Aorta (tissue), 5 donors: Measurements from ENCODE around the gene IGSF22. TPM values are rescaled to one million over a fixed set of nuclear protein-coding genes. Genes with fewer than 3 reads are reported as not detected.
"Not testable (repeated sequence)": the region's sequence is repeated elsewhere in the genome, so short reads cannot be mapped to it uniquely, and the experiment has no call there.

ENCODE experiments used
- ATAC-seq: fragments of 200-7000 bp; cut with Tn5 transposase; one replicate; pipeline ENCODE4 v1.9.1; 2022; ENCODE audit warnings: moderate library complexity; ENCODE audit not compliant: low FRiP score
- DNase-seq, 2 donors: peaks; one replicate each; pipeline ENCODE4 v3.0.0-alpha.2; 2020
- H3K27ac ChIP-seq, 2 donors: one replicate each; pipeline ENCODE4 v1.5.1; 2013; ENCODE audit warnings: low read length in 2 of 2, mild to moderate bottlenecking in 2 of 2, moderate library complexity in 2 of 2, control low read depth in 1 of 2, inconsistent platforms in 1 of 2, low read depth in 1 of 2
- H3K27me3 ChIP-seq, 2 donors: one replicate each; pipeline ENCODE4 v1.6.1; 2013; ENCODE audit warnings: control low read depth in 1 of 2, low read length in 1 of 2, mild to moderate bottlenecking in 1 of 2, moderate library complexity in 1 of 2; ENCODE audit not compliant: insufficient read depth in 2 of 2, control insufficient read depth in 1 of 2
- H3K36me3 ChIP-seq, 2 donors: one replicate each; pipeline ENCODE4 v1.6.1; 2013; ENCODE audit warnings: control low read depth in 1 of 2, low read length in 1 of 2, mild to moderate bottlenecking in 1 of 2; ENCODE audit not compliant: insufficient read depth in 2 of 2, control insufficient read depth in 1 of 2
- H3K4me1 ChIP-seq, 2 donors: one replicate each; pipeline ENCODE4 v1.6.1; 2013; ENCODE audit warnings: low read length in 2 of 2, control low read depth in 1 of 2, mild to moderate bottlenecking in 1 of 2, moderate library complexity in 1 of 2; ENCODE audit not compliant: insufficient read depth in 2 of 2, control insufficient read depth in 1 of 2
- H3K4me3 ChIP-seq, 2 donors: one replicate each; pipeline ENCODE4 v1.5.1; 2013; ENCODE audit warnings: low read length in 2 of 2, control low read depth in 1 of 2, mild to moderate bottlenecking in 1 of 2
- H3K9me3 ChIP-seq: one replicate; pipeline ENCODE4 v1.6.1; 2013; ENCODE audit warnings: mild to moderate bottlenecking, low read length; ENCODE audit not compliant: control insufficient read depth
- WGBS, 2 donors: extraction: QIAGEN DNeasy Blood & Tissue Kit; methylation state at CpG; one replicate each; pipeline ENCODE4 v1.1.7; 2013; 5-methylcytosine and 5-hydroxymethylcytosine counted together
- intact Hi-C, 2 donors: fragments of 100-400 bp; cut with DNase I; formaldehyde crosslinking; loops; one replicate each; pipeline versions ENCODE4 v1.14.2 to v1.15.0; 2022
- polyA plus RNA-seq, 2 donors: library from polyadenylated mRNA; stranded (reverse); fragments of 200-250 nt; gene quantifications; one replicate each; pipeline ENCODE4 v1.2.3, GENCODE V29; 2013
- total RNA-seq, 2 donors: library from RNA; stranded (reverse); fragmentation: NEBNext Ultra II Directional; extraction: Animal tissue kit (Norgen Biotek cat#: 25700); gene quantifications; one replicate each; pipeline ENCODE4 v1.2.1, GENCODE V29; 2021
- donor health status: healthy with polysubstance abuse.
- donor health status: Bipolar disorder and iron deficiency.
- donor health status: DM: no; HTN: no; CAD: no.
- donor health status: DM: no; HTN: no; CAD: no.
- donor health status: DM: yes; HTN: yes; CAD: no.

Gene IGSF22
- total and polyA plus RNA-seq, 4 donors = 0.30 to 0.58 TPM; not detected in 2

GRCh38 chr11:18672209-18672608, 53.8 kb downstream of the IGSF22 start:
- ATAC-seq, H3K27me3 ChIP-seq, H3K4me3 ChIP-seq, intact Hi-C loops, DNase-seq, H3K36me3 ChIP-seq, H3K27ac ChIP-seq, H3K9me3 ChIP-seq, H3K4me1 ChIP-seq: not testable (repeated sequence)
- 75 to 79% methylated on average over 7 of the region's 7 CpGs for WGBS, 2 donors

- no peaks in the 10 kb centered on the region for H3K36me3 ChIP-seq
- no peak for ATAC-seq
- DNase-seq = no peak
Measured at GRCh38 chr11:18671246-18671645, 54.7 kb downstream of the IGSF22 start.

GRCh38 chr11:18669711-18670110, 56.3 kb downstream of the IGSF22 start:
- Histone ChIP-seq H3K27ac (no peak overlapping the region), H3K4me1 (no peaks in the 10 kb centered on the region), H3K27me3 (no peaks in the 10 kb centered on the region), H3K36me3 (no peaks in the 10 kb centered on the region), H3K4me3 (no peak overlapping the region), H3K9me3 (no peaks in the 10 kb centered on the region)
- intact Hi-C loops = no loop called here
- ATAC-seq (no peak), DNase-seq (peak in 1 of 2 donors; percentile 54)
- 74% methylated on average over 4 of the region's 4 CpGs for WGBS, 2 donors

More at GRCh38 chr11:18671246-18671645, 54.7 kb downstream of the IGSF22 start:
- intact Hi-C loops = no loop called here
- Histone ChIP-seq H3K9me3 (no peaks in the 10 kb centered on the region), H3K27me3 (no peaks in the 10 kb centered on the region), H3K4me1 (no peaks in the 10 kb centered on the region), H3K27ac (no peak overlapping the region), H3K4me3 (no peak overlapping the region)
- 78 to 83% methylated on average over 2 of the region's 2 CpGs for WGBS, 2 donors

GRCh38 chr11:18669219-18669596, 56.8 kb downstream of the IGSF22 start:
- ATAC-seq (no peak), DNase-seq (no peak)
- WGBS, 2 donors = 45 to 49% methylated on average over 2 of the region's 2 CpGs
- Histone ChIP-seq H3K4me1 (no peaks in the 10 kb centered on the region), H3K9me3 (no peaks in the 10 kb centered on the region), H3K27ac (no peak overlapping the region), H3K27me3 (no peaks in the 10 kb centered on the region), H3K4me3 (no peak overlapping the region), H3K36me3 (no peaks in the 10 kb centered on the region)
- intact Hi-C loops = no loop called here

- intact Hi-C loops = no loop called here
- no peak for DNase-seq
- H3K9me3 ChIP-seq = no peaks in the 10 kb centered on the region
- no peaks in the 10 kb centered on the region for H3K4me1 ChIP-seq
- no peaks in the 10 kb centered on the region for H3K27me3 ChIP-seq
- H3K27ac ChIP-seq = no peak overlapping the region
- no peak overlapping the region for H3K4me3 ChIP-seq
- H3K36me3 ChIP-seq = no peaks in the 10 kb centered on the region
- WGBS, 2 donors = 82 to 84% methylated on average over 4 of the region's 4 CpGs
- ATAC-seq = no peak
Measured at GRCh38 chr11:18668131-18668530, 57.9 kb downstream of the IGSF22 start.

- H3K4me3 ChIP-seq, intact Hi-C loops, DNase-seq, ATAC-seq, H3K9me3 ChIP-seq, H3K27ac ChIP-seq, H3K4me1 ChIP-seq, H3K27me3 ChIP-seq, H3K36me3 ChIP-seq: not testable (repeated sequence)
- 65 to 83% methylated on average over 10 of the region's 10 CpGs for WGBS, 2 donors
Measured at GRCh38 chr11:18665353-18665872, 60.6 kb downstream of the IGSF22 start.

GRCh38 chr11:18657673-18658072, 68.3 kb downstream of the IGSF22 start:
- 84 to 85% methylated on average over 5 of the region's 5 CpGs for WGBS, 2 donors

More at GRCh38 chr11:18657673-18658072, 68.3 kb downstream of the IGSF22 start:
- ATAC-seq (no peak), DNase-seq (no peak)
- no peaks in the 10 kb centered on the region for H3K9me3 ChIP-seq
- intact Hi-C loops = no loop called here
- no peak overlapping the region for H3K27ac ChIP-seq
- H3K4me3 ChIP-seq = no peak overlapping the region
- H3K4me1 ChIP-seq = no peaks in the 10 kb centered on the region
- no peaks in the 10 kb centered on the region for H3K27me3 ChIP-seq
- H3K36me3 ChIP-seq = no peaks in the 10 kb centered on the region

Other genes starting within 250 kb of the IGSF22 start
- 10 to 100 TPM; 37.2 to 40.3 TPM for gene TSG101, start 199.2 kb downstream of the IGSF22 start, total RNA-seq
- gene TSG101, start 199.2 kb downstream of the IGSF22 start, polyA plus RNA-seq = 10 to 100 TPM; 46.0 to 53.2 TPM
- gene UEVLD, start 137.5 kb downstream of the IGSF22 start, total RNA-seq = 10 to 100 TPM; 22.4 to 25.2 TPM
- gene UEVLD, start 137.5 kb downstream of the IGSF22 start, polyA plus RNA-seq = 10 to 100 TPM; 11.4 to 18.7 TPM
- 1 to 10 TPM; 1.8 to 6.6 TPM for gene MISFA, start 126.4 kb downstream of the IGSF22 start, total RNA-seq
- gene MISFA, start 126.4 kb downstream of the IGSF22 start, polyA plus RNA-seq = under 1 TPM in 1 of 2 donors, not detected in 1; 0.95 TPM
- gene SPTY2D1, start 91.8 kb downstream of the IGSF22 start, total RNA-seq = 10 to 100 TPM; 16.9 to 19.9 TPM
- gene SPTY2D1, start 91.8 kb downstream of the IGSF22 start, polyA plus RNA-seq = 1 to 10 TPM; 3.9 to 6.1 TPM
- gene TMEM86A, start 27.4 kb downstream of the IGSF22 start, total RNA-seq = 1 to 10 TPM; 4.4 to 8.4 TPM
- gene TMEM86A, start 27.4 kb downstream of the IGSF22 start, polyA plus RNA-seq = 1 to 10 TPM; 1.1 to 2.0 TPM
- gene PTPN5, start 65.6 kb upstream of the IGSF22 start, total RNA-seq = 1 to 10 TPM; 1.5 to 2.1 TPM
- gene PTPN5, start 65.6 kb upstream of the IGSF22 start, polyA plus RNA-seq = not detected
- gene MRGPRX1, start 213.2 kb upstream of the IGSF22 start, total RNA-seq = not detected
- not detected for gene MRGPRX1, start 213.2 kb upstream of the IGSF22 start, polyA plus RNA-seq